Glutamatergic neuron (in vitro differentiated cells): ENCODE measurements around the gene MAP3K1. TPM values are rescaled to one million over a fixed set of nuclear protein-coding genes. Genes with fewer than 3 reads are reported as not detected.

Experiments
- DNase-seq: peaks from one replicate; pipeline ENCODE4 v3.0.0; 2022
- H3K27ac Mint-ChIP-seq: one replicate; pipeline ENCODE4 v1.8.0; 2020; ENCODE audit warnings: mild to moderate bottlenecking, mixed read lengths, inconsistent platforms; ENCODE audit not compliant: unreplicated experiment
- H3K27me3 Mint-ChIP-seq: one replicate; pipeline ENCODE4 v1.8.0; 2020; ENCODE audit warnings: mild to moderate bottlenecking, moderate library complexity, mixed read lengths, inconsistent platforms; ENCODE audit not compliant: unreplicated experiment
- H3K36me3 Mint-ChIP-seq: one replicate; pipeline ENCODE4 v1.8.0; 2020; ENCODE audit warnings: mild to moderate bottlenecking, mixed read lengths, inconsistent platforms; ENCODE audit not compliant: unreplicated experiment
- H3K4me1 Mint-ChIP-seq: one replicate; pipeline ENCODE4 v1.8.0; 2020; ENCODE audit warnings: mild to moderate bottlenecking, low read depth, mixed read lengths, inconsistent platforms; ENCODE audit not compliant: unreplicated experiment
- H3K4me3 Mint-ChIP-seq: one replicate; pipeline ENCODE4 v1.8.0; 2020; ENCODE audit warnings: mild to moderate bottlenecking, mixed read lengths, inconsistent platforms; ENCODE audit not compliant: unreplicated experiment
- H3K9me3 Mint-ChIP-seq: one replicate; pipeline ENCODE4 v1.8.0; 2020; ENCODE audit warnings: mild to moderate bottlenecking, moderate library complexity, mixed read lengths, inconsistent platforms; ENCODE audit not compliant: unreplicated experiment
- CTCF ChIP-seq: fragments of 200-600 bp; sonication (generic); IDR thresholded peaks from one replicate; pipeline ENCODE4 v1.5.0; 2021; ENCODE audit not compliant: partially characterized antibody, unreplicated experiment
- total RNA-seq: library from RNA; stranded (reverse); fragmentation: NEBNext Ultra II Directional; extraction: Animal tissue kit (Norgen Biotek cat#: 25700); gene quantifications from one replicate; pipeline ENCODE4 v1.2.1, GENCODE V29; 2021; ENCODE audit not compliant: unreplicated experiment

MAP3K1 gene
- total RNA-seq, 1 donor from 2014 or later, result 10.1 TPM

GRCh38 chr5:56845277-56845676 lies 29.9 kb downstream of the MAP3K1 start:
- no peaks in the 10 kb centered on the region for H3K9me3 Mint-ChIP-seq
- no peak for TF ChIP-seq CTCF
- no peaks in the 10 kb centered on the region for H3K27me3 Mint-ChIP-seq
- H3K4me3 Mint-ChIP-seq, result no peak overlapping the region
- DNase-seq, result no peak
- H3K27ac Mint-ChIP-seq, result no peak overlapping the region
- H3K4me1 Mint-ChIP-seq, result peaks cover 2% of the 10 kb centered on the region
- H3K36me3 Mint-ChIP-seq, result no peaks in the 10 kb centered on the region

DNA sequence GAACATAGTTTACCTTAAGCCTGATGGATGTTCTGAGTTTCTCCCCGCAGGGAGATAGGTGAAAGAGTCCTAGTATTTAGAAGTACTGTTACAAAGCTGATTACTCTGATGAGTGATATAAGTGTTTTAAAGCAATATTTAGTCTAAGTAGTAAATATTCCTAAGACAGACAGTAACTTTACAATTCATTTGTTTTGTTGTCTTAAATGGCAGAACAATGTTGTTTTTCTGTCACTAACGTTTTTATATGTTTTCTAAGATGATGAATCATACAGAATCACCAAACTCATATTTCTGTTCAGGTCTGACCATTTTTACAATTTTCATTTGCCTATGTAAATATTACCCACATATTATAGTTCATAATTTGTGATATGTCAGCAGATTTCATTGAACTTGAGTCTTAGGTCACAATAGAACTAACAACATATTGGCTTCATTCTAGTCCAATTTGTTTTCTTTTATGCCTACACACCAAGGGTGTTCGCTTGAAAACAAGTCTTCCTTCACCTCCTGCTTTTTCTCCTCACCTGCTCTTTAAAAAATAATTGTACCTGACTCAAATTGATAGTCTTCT lies 30.6 kb downstream of the MAP3K1 start:
- Mint-ChIP-seq H3K4me1 (peaks cover 2% of the 10 kb centered on the region), H3K27me3 (no peaks in the 10 kb centered on the region), H3K36me3 (no peaks in the 10 kb centered on the region), H3K4me3 (no peak overlapping the region), H3K27ac (no peak overlapping the region), H3K9me3 (no peaks in the 10 kb centered on the region)
- DNase-seq, result no peak
- no peak for TF ChIP-seq CTCF

DNA sequence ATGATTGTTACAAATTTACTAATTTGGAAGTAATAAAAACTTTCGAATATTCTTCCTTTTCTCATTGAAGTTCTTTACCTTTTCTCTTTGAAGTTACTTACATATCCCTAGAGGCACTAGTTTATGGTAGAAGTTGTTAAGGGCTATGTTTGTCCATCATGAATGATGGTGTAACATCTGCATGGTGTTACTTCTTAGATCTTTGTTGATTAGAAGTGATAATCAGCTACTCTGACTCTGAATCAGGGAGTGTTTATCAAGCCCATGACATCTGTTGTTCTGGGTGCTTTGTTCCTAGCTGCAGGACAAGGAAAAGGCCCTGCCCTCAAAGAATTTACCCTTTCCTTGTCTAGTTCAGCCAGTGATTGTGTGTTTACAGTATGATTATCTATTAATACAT lies 32.9 kb downstream of the MAP3K1 start:
- Mint-ChIP-seq H3K9me3 (no peaks in the 10 kb centered on the region), H3K27me3 (no peaks in the 10 kb centered on the region), H3K4me3 (no peak overlapping the region), H3K27ac (no peak overlapping the region), H3K36me3 (no peaks in the 10 kb centered on the region), H3K4me1 (peaks cover 2% of the 10 kb centered on the region)
- TF ChIP-seq CTCF, result no peak
- no peak for DNase-seq

DNA sequence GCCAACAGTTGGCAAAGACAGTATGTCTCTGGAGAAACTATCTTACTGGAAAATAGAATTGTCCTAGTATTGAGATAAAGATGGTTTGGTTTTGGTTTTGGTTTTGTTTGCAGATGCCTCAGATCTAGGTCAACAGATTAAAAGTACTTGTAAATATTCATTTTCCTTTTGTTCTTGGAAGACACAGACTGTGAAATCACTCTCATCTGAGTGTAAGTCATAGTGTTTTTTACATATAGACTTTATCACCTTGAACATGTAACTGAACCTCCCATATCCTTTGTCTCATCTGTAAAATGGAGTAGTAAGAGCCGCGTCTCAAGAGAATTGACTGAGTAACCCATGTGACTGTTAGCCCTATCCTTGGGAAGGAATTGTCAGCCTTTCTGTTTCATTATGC lies 34.3 kb downstream of the MAP3K1 start:
- Mint-ChIP-seq H3K27ac (peak overlapping the region; percentile 6), H3K4me3 (no peak overlapping the region), H3K27me3 (no peaks in the 10 kb centered on the region), H3K4me1 (peaks cover 2% of the 10 kb centered on the region), H3K36me3 (no peaks in the 10 kb centered on the region), H3K9me3 (no peaks in the 10 kb centered on the region)
- DNase-seq, result no peak
- TF ChIP-seq CTCF, result no peak

- Mint-ChIP-seq H3K27ac (no peak overlapping the region), H3K36me3 (no peaks in the 10 kb centered on the region), H3K27me3 (no peaks in the 10 kb centered on the region), H3K9me3 (no peaks in the 10 kb centered on the region), H3K4me3 (no peak overlapping the region), H3K4me1 (peaks cover 2% of the 10 kb centered on the region)
- TF ChIP-seq CTCF, result no peak
- no peak for DNase-seq
Observed at GRCh38 chr5:56850423-56850822, 35.1 kb downstream of the MAP3K1 start.
